ENCODE data around the gene RALGPS1.

RALGPS1 gene

DNA sequence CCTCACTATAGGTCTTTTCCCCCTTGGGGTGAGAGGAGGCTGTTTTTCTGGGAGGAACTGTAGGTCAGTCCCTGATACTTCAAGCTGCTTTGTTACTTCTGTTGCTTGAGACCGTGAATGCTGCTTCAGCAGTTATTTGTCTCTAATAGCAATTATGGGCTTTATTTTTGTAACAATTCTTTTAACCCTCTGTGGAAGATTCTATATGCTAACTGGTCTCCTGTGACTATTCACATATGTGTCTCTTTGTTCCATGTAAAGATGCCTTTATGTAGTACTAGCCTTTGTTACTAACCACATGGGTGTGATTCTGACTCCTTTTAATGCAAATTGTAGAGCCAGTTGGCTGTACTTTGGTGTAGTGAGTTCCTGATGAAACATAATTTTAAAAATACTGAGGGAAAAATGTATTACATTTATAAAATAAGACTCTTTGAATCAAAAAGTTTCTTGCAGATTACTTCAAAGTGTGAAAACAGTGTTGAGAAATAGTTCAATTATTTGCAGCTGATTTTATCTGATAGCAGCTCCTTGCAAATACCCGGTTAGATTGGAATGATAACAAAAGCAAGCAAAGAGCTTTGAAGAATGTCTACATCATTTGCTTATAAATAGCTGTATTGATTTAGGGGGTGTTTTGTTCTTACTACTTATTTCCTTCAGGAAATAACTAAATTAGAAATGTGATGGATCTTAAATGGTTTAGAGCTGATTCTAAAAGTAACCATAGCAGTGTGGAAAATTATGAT lies 161.2 kb downstream of the RALGPS1 start:
- no peak for DNase-seq (ENCODE audit: low read depth)
- TF ChIP-seq, protein P1, sequence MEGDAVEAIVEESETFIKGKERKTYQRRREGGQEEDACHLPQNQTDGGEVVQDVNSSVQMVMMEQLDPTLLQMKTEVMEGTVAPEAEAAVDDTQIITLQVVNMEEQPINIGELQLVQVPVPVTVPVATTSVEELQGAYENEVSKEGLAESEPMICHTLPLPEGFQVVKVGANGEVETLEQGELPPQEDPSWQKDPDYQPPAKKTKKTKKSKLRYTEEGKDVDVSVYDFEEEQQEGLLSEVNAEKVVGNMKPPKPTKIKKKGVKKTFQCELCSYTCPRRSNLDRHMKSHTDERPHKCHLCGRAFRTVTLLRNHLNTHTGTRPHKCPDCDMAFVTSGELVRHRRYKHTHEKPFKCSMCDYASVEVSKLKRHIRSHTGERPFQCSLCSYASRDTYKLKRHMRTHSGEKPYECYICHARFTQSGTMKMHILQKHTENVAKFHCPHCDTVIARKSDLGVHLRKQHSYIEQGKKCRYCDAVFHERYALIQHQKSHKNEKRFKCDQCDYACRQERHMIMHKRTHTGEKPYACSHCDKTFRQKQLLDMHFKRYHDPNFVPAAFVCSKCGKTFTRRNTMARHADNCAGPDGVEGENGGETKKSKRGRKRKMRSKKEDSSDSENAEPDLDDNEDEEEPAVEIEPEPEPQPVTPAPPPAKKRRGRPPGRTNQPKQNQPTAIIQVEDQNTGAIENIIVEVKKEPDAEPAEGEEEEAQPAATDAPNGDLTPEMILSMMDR (conservative IDR thresholded peaks at IDR 0.05; ENCODE audit: low read depth, low read length), result no peak
- no peak overlapping the region for H3K4me3 ChIP-seq (ENCODE audit: low read length)

DNA sequence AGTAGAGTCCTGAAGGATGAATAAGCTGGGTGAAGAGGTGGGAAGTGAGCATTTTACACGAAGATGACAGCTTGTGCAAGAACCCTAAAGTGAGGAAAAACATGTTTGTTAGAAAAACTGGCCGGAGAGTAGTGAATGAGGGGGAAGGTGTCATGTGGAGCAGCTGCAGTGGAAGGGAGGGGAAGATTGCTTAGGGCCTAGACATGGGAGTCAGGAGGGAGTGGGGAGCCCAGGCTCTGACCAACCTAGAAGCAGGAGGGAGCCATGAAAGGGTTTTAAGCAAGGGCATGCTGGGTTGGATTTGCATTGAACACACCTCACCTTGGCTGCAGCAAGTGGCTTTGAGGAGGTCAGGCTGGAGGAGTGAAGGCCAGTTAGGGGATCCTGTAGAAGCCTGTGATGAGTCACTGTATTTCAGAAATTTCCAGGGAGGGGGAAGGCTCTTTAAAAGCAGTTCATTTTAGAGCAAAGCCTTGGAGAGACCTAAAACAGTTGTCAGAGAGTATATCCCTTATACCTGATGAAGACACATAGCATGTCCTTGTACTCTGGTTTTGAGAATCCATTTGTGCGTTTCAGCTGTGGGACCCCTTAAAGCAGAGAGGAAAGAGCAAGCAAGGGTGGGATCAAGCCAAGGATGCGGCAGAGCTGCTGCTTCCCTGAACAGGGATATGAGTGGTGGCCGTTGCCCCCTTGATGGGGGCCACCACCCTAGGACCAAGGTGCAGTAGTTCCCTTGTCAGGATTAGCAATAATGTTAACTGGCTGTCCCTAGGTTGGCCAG lies 162.5 kb downstream of the RALGPS1 start:
- no peak overlapping the region for H3K4me3 ChIP-seq (ENCODE audit: low read length)
- TF ChIP-seq, protein P1 (conservative IDR thresholded peaks at IDR 0.05; ENCODE audit: low read depth, low read length), result no peak
- DNase-seq (ENCODE audit: low read depth), result no peak

DNA sequence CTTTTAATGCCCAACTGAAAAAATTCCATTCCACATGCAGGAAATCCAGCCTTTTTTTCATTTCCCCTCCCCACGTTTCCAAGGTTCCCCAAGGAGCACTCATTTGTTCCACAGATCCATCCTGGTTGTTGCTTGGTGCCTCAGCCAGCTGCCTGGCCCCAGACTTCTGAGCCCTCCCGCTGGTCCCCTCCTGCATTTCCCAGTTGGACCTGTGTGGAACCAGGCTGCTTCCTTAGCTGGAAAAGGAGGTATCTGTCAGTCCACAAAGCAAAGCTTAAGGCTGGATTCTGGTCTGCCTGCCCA lies 163.0 kb downstream of the RALGPS1 start:
- no peak for DNase-seq (ENCODE audit: low read depth)
- TF ChIP-seq, protein P1 (conservative IDR thresholded peaks at IDR 0.05; ENCODE audit: low read depth, low read length), result no peak
- no peak overlapping the region for H3K4me3 ChIP-seq (ENCODE audit: low read length)

DNA sequence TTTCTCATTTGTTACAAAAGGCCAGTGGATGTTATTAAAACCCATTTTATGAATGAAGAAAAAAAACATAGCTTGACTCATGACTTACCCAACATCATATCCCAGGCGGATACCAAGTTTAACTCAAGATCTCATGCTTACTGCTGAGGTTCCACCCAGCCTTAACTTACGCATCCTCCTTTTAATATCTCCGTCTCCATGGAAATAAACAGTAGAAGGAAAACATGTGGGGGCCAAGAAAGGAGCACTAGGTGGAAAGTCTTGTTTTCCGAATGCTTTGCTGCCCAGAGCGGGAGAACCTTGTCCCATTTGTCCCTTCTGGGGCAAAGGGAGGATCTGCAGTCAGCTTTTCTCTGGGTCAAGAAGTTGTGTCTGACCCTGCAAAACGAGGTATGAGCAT lies 163.8 kb downstream of the RALGPS1 start:
- TF ChIP-seq, protein P1 (conservative IDR thresholded peaks at IDR 0.05; ENCODE audit: low read depth, low read length), result no peak
- no peak for DNase-seq (ENCODE audit: low read depth)

DNA sequence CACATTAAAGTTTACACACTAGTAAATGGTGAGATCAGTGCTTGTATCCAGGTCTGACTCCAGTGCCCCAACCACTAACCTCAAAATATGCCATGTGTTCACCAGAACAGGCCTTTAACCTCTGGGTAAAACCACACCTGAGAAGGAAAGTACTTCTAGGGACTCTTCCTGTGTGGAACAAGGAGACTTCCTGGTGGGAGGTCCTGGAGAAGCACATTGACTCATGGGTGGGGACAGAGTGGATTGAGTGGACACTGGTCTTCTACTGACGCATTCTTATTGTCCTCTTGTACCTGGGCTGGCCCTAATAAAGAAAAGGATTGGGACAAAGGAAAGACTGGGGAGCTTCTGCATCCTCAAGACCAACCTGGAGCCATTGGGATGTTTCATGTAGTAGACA lies 164.4 kb downstream of the RALGPS1 start:
- no peak overlapping the region for H3K4me3 ChIP-seq (ENCODE audit: low read length)
- TF ChIP-seq, protein P1 (conservative IDR thresholded peaks at IDR 0.05; ENCODE audit: low read depth, low read length), result no peak
- DNase-seq (ENCODE audit: low read depth), result no peak

More for the DNA sequence above, 163.8 kb downstream of the RALGPS1 start:
- no peak overlapping the region for H3K4me3 ChIP-seq (ENCODE audit: low read length)

DNA sequence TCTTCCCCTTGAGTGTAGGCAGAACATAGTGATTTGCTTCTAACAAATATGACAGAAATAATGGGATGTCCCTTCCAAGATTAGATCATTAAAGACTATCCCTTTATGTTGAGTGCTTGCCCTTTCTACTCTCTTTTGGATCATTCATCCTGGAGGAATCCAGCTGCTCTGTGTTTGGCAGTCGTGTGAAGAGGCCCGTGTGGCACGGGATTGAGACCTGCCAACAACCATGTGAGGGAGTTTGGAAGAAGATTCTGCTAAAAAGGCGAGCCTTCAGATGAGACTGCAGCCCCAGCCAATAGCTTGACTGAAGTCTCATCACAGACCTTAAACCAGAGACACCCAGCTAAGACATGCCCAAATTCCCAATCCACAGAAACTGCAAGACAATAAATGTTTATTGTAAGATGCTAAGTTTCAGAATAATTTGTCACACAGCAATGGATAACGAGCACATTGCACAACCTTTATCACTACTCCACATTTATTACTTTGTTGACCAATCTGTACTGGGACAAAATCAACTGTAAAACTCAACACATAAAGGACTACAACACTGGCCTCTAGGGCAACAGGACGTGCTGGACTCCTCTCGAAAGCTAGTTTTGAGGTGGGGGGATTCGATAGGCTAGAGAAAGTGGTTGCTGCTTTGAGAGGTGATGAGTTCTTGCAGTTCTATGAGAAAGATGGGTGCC lies 165.0 kb downstream of the RALGPS1 start:
- no peak overlapping the region for H3K4me3 ChIP-seq (ENCODE audit: low read length)
- TF ChIP-seq, protein P1 (conservative IDR thresholded peaks at IDR 0.05; ENCODE audit: low read depth, low read length), result no peak
- no peak for DNase-seq (ENCODE audit: low read depth)

All from retinal pigment epithelial cell (primary cell).